Kidney (tissue), 14 donors: ENCODE results near the gene STRA6. TPM values are rescaled to one million over a fixed set of nuclear protein-coding genes. Genes with fewer than 3 reads are reported as not detected.
A peak's percentile ranks its signal among the peaks of the same experiment; 100 is the strongest.

Experiments used
- DNase-seq, 5 donors: peaks; one replicate each; pipeline ENCODE4 v3.0.0-alpha.2; 2013 to 2020
- FAIRE-seq: peaks from 2 replicates; lab custom pipeline; 2012; peaks lifted over from hg19 to GRCh38; lab: Jason Lieb, UNC
- H3K27ac ChIP-seq, 2 donors: one replicate each; pipeline ENCODE4 v1.7.0; 2013; ENCODE audit warnings: low read depth in 2 of 2, low read length in 2 of 2, inconsistent platforms in 1 of 2
- H3K27me3 ChIP-seq: one replicate; pipeline ENCODE4 v1.7.1; 2013; ENCODE audit warnings: low read length, inconsistent platforms; ENCODE audit not compliant: control insufficient read depth, insufficient read depth
- H3K36me3 ChIP-seq, 3 donors: one replicate each; pipeline versions ENCODE4 v1.7.0 to v1.7.1; 2013; ENCODE audit warnings: low read length in 3 of 3, control low read depth in 1 of 3, inconsistent platforms in 1 of 3; ENCODE audit not compliant: insufficient read depth in 3 of 3, control insufficient read depth in 2 of 3
- H3K4me1 ChIP-seq, 3 donors: one replicate each; pipeline versions ENCODE4 v1.7.0 to v1.7.1; 2013; ENCODE audit warnings: low read length in 3 of 3, inconsistent platforms in 1 of 3, low read depth in 1 of 3; ENCODE audit not compliant: control insufficient read depth in 2 of 3, insufficient read depth in 2 of 3
- H3K4me3 ChIP-seq, 3 donors: one replicate each; pipeline versions ENCODE4 v1.7.0 to v1.8.1; 2013; ENCODE audit warnings: low read length in 3 of 3, control low read depth in 1 of 3, inconsistent platforms in 1 of 3
- H3K9ac ChIP-seq, 3 donors: one replicate each; pipeline versions ENCODE4 v1.7.0 to v1.7.1; 2013; ENCODE audit warnings: low read length in 3 of 3, control low read depth in 1 of 3, inconsistent platforms in 1 of 3
- H3K9me3 ChIP-seq, 3 donors: one replicate each; pipeline versions ENCODE4 v1.7.0 to v1.7.1; 2013; ENCODE audit warnings: low read length in 3 of 3, control low read depth in 1 of 3, inconsistent platforms in 1 of 3; ENCODE audit not compliant: control insufficient read depth in 2 of 3, insufficient read depth in 1 of 3
- CTCF ChIP-seq: IDR thresholded peaks from 3 replicates; pipeline ENCODE4 v1.5.1; 2012; ENCODE audit warnings: mild to moderate bottlenecking, moderate library complexity, borderline replicate concordance; ENCODE audit not compliant: insufficient read depth; ENCODE audit errors: extremely low read depth
- intact Hi-C: fragments of 100-400 bp; cut with DNase I; formaldehyde crosslinking; loops from one replicate; pipeline ENCODE4 v1.11.1; 2022
- polyA plus RNA-seq: library from polyadenylated mRNA; stranded (reverse); fragments of 350-450 nt; fragmentation: Illumina TruSeq; extraction: RNeasy Lipid Tissue Mini Kit (QIAGEN cat#74804); gene quantifications from one replicate; pipeline ENCODE4 v1.2.3, GENCODE V29; 2014; ENCODE audit warnings: low read depth, low replicate concordance; ENCODE audit not compliant: insufficient read depth
- total RNA-seq: library from RNA; stranded (reverse); fragmentation: NEBNext Ultra II Directional; extraction: Animal tissue kit (Norgen Biotek cat#: 25700); gene quantifications from one replicate; pipeline ENCODE4 v1.2.1, GENCODE V29; 2021
- donor health status: control.
- donor health status: control.
- donor health status: control.
- donor health status: control.
- donor health status: control.
- donor health status: DM: yes; HTN: yes; CAD: no.
- donor health status: Normal renal cell carcinoma (clear cell type).

The STRA6 gene
- total and polyA plus RNA-seq, 2 donors from 2014 or later: 2.0 to 31.9 TPM

- peaks cover 3 to 39% (median 10%) of the 10 kb centered on the region in 3 donors for H3K4me1 ChIP-seq
- no peak for FAIRE-seq
Measured at GRCh38 chr15:74175271-74176191, 27.1 kb downstream of the STRA6 start.

GRCh38 chr15:74174958-74175253 lies 27.7 kb downstream of the STRA6 start:
- H3K27me3 ChIP-seq: no peaks in the 10 kb centered on the region
- intact Hi-C loops: no loop called here
- FAIRE-seq: no peak
- no peak overlapping the region for H3K27ac ChIP-seq
- no peak for TF ChIP-seq CTCF
- peak overlapping the region in 1 of 3 donors; percentile 7 for H3K9ac ChIP-seq
- peak in 1 of 5 donors; percentile 72 for DNase-seq
- H3K9me3 ChIP-seq: no peaks in the 10 kb centered on the region
- H3K36me3 ChIP-seq: no peaks in the 10 kb centered on the region
- H3K4me1 ChIP-seq: peaks cover 3 to 33% (median 10%) of the 10 kb centered on the region in 3 donors
- peak overlapping the region in 1 of 3 donors; percentile 21 for H3K4me3 ChIP-seq

More at GRCh38 chr15:74175271-74176191, 27.1 kb downstream of the STRA6 start:
- Histone ChIP-seq H3K36me3 (no peaks in the 10 kb centered on the region), H3K27ac (no peak overlapping the region), H3K9ac (no peak overlapping the region), H3K9me3 (no peaks in the 10 kb centered on the region), H3K4me3 (no peak overlapping the region), H3K27me3 (no peaks in the 10 kb centered on the region)
- intact Hi-C loops: no loop called here
- peak in 1 of 5 donors; percentile 62 for DNase-seq
- TF ChIP-seq CTCF: no peak

GRCh38 chr15:74174219-74174957 lies 28.2 kb downstream of the STRA6 start:
- H3K27me3 ChIP-seq: no peaks in the 10 kb centered on the region
- peak overlapping the region in 2 of 3 donors; percentile 21 to 30 for H3K4me3 ChIP-seq
- H3K27ac ChIP-seq: peak overlapping the region in 1 of 2 donors; percentile 23
- no peaks in the 10 kb centered on the region for H3K36me3 ChIP-seq
- no peaks in the 10 kb centered on the region for H3K9me3 ChIP-seq
- peak overlapping the region in 1 of 3 donors; percentile 7 for H3K9ac ChIP-seq
- TF ChIP-seq CTCF: no peak
- FAIRE-seq (no peak), DNase-seq (peak; percentile 53 to 84 (median 81))
- peaks cover 3 to 31% (median 10%) of the 10 kb centered on the region in 3 donors for H3K4me1 ChIP-seq
- intact Hi-C loops: no loop called here
